GM18870 (cell line): Measurements from ENCODE around the gene GPC6.

Experiments
- ATAC-seq: cut with Tn5 transposase; IDR thresholded peaks from one replicate; pipeline ENCODE4 v1.9.1; 2021; ENCODE audit warnings: moderate library complexity; ENCODE audit not compliant: unreplicated experiment

Gene GPC6

GRCh38 chr13:93368296-93368695 lies 141.7 kb downstream of the GPC6 start:
- ATAC-seq: no peak

- ATAC-seq: no peak
Measured at GRCh38 chr13:93368718-93369117, 142.1 kb downstream of the GPC6 start.

- ATAC-seq: no peak
Measured at GRCh38 chr13:93372856-93373255, 146.2 kb downstream of the GPC6 start.

- no peak for ATAC-seq
Measured at GRCh38 chr13:93375491-93375890, 148.9 kb downstream of the GPC6 start.

- ATAC-seq: no peak
Measured at GRCh38 chr13:93377196-93377595, 150.6 kb downstream of the GPC6 start.

- no peak for ATAC-seq
Measured at GRCh38 chr13:93378184-93378583, 151.6 kb downstream of the GPC6 start.

GRCh38 chr13:93386116-93386515 lies 159.5 kb downstream of the GPC6 start:
- no peak for ATAC-seq

GRCh38 chr13:93388701-93389100 lies 162.1 kb downstream of the GPC6 start:
- ATAC-seq: no peak

GRCh38 chr13:93397619-93398018 lies 171.0 kb downstream of the GPC6 start:
- no peak for ATAC-seq

GRCh38 chr13:93398167-93399035 lies 171.8 kb downstream of the GPC6 start:
- ATAC-seq: no peak

- ATAC-seq: no peak
Measured at GRCh38 chr13:93399212-93399611, 172.6 kb downstream of the GPC6 start.

GRCh38 chr13:93406136-93406535 lies 179.5 kb downstream of the GPC6 start:
- no peak for ATAC-seq

- ATAC-seq: no peak
Measured at GRCh38 chr13:93407551-93407950, 180.9 kb downstream of the GPC6 start.

- no peak for ATAC-seq
Measured at GRCh38 chr13:93409001-93409400, 182.4 kb downstream of the GPC6 start.

GRCh38 chr13:93409816-93410215 lies 183.2 kb downstream of the GPC6 start:
- no peak for ATAC-seq

GRCh38 chr13:93411186-93411680 lies 184.6 kb downstream of the GPC6 start:
- no peak for ATAC-seq

GRCh38 chr13:93412676-93413075 lies 186.1 kb downstream of the GPC6 start:
- no peak for ATAC-seq

GRCh38 chr13:93413972-93414717 lies 187.5 kb downstream of the GPC6 start:
- ATAC-seq: no peak

GRCh38 chr13:93416736-93417355 lies 190.2 kb downstream of the GPC6 start:
- ATAC-seq: no peak

- no peak for ATAC-seq
Measured at GRCh38 chr13:93418398-93418797, 191.8 kb downstream of the GPC6 start.

GRCh38 chr13:93420206-93420605 lies 193.6 kb downstream of the GPC6 start:
- no peak for ATAC-seq

GRCh38 chr13:93420887-93421286 lies 194.3 kb downstream of the GPC6 start:
- ATAC-seq: no peak
